ENCODE data around the gene SMCP.

Gene SMCP

DNA sequence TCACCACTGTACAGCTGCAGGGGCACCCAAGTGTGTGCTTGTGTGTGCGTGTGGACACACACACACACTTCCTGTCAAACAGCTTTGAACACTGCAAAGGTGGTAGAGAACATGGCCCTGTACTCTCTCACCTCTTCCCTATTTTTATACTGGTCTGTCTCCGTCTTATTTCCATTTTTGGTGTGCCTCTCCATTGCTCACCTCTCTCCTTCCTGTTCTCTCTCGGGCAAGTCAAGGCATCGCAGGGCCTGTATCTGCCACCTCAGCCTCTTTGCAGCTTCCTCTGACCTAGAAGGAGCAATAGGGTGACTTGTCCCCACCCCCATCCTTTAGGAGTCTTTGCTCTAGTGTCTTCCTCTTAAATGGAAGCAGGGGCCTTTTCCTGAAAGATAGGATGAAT lies 2.2 kb downstream of the SMCP start:
- TF ChIP-seq CTCF (IDR thresholded peaks at IDR 0.05; ENCODE audit: insufficient read depth, low read length, poor library complexity, severe bottlenecking), result no peak
- Histone ChIP-seq H3K27me3 (replicated peaks; ENCODE audit: control insufficient read depth, insufficient read depth, low read length) (no peaks in the 10 kb centered on the region), H3K36me3 (ENCODE audit: control insufficient read depth, insufficient read depth, low read length) (no peaks in the 10 kb centered on the region), H3K4me3 (replicated peaks; ENCODE audit: low read depth, low read length) (no peak overlapping the region)
- no peak for DNase-seq (ENCODE audit: extremely low read depth, insufficient read length)

GRCh38 chr1:152880907-152881306 lies 2.8 kb downstream of the SMCP start:
- H3K27me3 ChIP-seq (replicated peaks; ENCODE audit: control insufficient read depth, insufficient read depth, low read length), result no peaks in the 10 kb centered on the region
- no peak overlapping the region for H3K4me3 ChIP-seq (replicated peaks; ENCODE audit: low read depth, low read length)
- DNase-seq (ENCODE audit: extremely low read depth, insufficient read length), result peak; percentile 60
- TF ChIP-seq CTCF (IDR thresholded peaks at IDR 0.05; ENCODE audit: insufficient read depth, low read length, poor library complexity, severe bottlenecking), result peak; percentile 48
- no peaks in the 10 kb centered on the region for H3K36me3 ChIP-seq (ENCODE audit: control insufficient read depth, insufficient read depth, low read length)

DNA sequence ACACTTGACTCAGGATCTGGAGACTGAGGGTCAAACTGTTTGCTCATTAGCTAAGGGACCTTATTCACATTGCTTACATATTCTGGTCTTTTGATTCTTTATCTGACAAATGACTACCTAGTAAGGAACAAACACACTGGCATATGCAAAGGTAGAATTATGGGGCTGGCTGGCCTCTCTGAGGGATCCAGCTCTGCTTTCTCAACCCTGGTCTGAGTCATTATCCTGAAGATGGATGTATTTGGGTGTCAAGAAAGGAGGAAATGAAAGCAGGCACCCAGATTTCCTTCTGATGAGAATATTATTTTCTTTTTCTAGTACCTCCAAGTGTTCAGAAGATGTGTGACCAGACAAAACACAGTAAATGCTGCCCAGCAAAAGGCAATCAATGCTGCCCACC lies 6.0 kb downstream of the SMCP start:
- DNase-seq (ENCODE audit: extremely low read depth, insufficient read length), result no peak
- no peak for TF ChIP-seq CTCF (IDR thresholded peaks at IDR 0.05; ENCODE audit: insufficient read depth, low read length, poor library complexity, severe bottlenecking)
- Histone ChIP-seq H3K27me3 (replicated peaks; ENCODE audit: control insufficient read depth, insufficient read depth, low read length) (no peaks in the 10 kb centered on the region), H3K4me3 (replicated peaks; ENCODE audit: low read depth, low read length) (no peak overlapping the region), H3K36me3 (ENCODE audit: control insufficient read depth, insufficient read depth, low read length) (no peaks in the 10 kb centered on the region)

DNA sequence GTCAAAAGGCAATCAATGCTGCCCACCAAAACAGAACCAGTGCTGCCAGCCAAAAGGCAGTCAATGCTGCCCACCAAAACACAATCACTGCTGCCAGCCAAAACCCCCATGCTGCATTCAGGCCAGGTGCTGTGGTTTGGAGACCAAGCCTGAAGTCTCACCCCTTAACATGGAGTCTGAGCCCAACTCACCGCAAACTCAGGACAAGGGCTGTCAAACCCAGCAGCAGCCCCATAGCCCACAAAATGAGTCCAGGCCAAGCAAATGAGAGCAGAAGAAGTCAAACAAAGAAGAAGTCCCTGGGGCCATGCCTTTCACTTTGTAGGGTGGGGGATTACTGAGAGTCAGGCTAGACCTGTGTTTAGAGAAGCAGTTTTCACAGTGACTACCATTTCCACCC lies 6.4 kb downstream of the SMCP start:
- no peak for TF ChIP-seq CTCF (IDR thresholded peaks at IDR 0.05; ENCODE audit: insufficient read depth, low read length, poor library complexity, severe bottlenecking)
- Histone ChIP-seq H3K36me3 (ENCODE audit: control insufficient read depth, insufficient read depth, low read length) (no peaks in the 10 kb centered on the region), H3K4me3 (replicated peaks; ENCODE audit: low read depth, low read length) (no peak overlapping the region), H3K27me3 (replicated peaks; ENCODE audit: control insufficient read depth, insufficient read depth, low read length) (no peaks in the 10 kb centered on the region)
- no peak for DNase-seq (ENCODE audit: extremely low read depth, insufficient read length)

DNA sequence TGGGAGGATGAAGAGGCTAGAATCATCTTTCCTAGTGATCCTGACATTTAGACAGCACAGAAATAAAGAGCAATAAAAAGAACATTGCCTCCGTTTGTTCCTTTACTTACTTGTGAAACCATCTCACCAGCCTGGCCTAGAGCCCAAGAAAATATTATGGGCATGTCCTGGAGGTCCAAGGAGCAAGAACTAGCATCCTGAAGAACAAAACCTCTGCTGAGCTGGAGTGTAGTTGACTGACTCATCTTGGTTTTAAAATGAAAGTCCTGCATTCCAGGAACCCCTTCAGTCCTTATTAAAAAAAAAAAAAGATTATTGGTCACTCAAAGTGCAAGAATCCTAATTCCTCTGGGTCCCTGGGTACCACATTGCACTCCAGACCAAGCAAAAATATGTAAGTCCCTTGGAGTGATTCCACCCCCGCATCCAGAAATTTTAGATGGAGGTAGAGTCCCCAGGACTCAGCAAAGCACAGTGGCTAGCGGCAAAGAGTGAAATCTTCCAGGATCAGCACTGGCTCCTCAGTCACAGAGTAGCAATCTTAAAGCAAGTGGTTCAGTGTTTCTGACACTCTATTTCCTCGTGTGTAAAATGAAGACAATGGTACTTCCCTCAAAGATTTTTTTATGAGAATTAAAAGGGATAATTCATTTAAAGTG lies 7.0 kb downstream of the SMCP start:
- Histone ChIP-seq H3K36me3 (ENCODE audit: control insufficient read depth, insufficient read depth, low read length) (no peaks in the 10 kb centered on the region), H3K4me3 (replicated peaks; ENCODE audit: low read depth, low read length) (no peak overlapping the region), H3K27me3 (replicated peaks; ENCODE audit: control insufficient read depth, insufficient read depth, low read length) (no peaks in the 10 kb centered on the region)
- TF ChIP-seq CTCF (IDR thresholded peaks at IDR 0.05; ENCODE audit: insufficient read depth, low read length, poor library complexity, severe bottlenecking), result no peak
- no peak for DNase-seq (ENCODE audit: extremely low read depth, insufficient read length)

DNA sequence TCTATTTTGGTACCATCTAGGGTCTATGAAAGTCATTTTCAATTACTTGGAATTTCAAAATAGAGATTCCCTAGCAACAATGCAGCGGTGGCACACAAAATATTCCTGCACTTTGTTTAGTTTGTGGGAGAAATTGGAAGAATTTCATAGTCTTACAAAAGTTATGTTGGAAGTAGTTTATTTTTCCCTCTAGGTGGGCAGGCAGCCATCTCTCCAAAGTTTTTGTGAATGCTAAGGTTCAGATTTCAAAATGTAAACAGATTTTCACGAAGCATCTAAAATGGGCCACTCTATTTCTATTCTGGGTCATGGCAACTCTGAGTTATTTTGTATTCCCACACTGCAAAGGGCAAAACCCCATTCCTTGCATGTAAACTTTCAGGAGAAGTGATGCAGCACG lies 8.0 kb downstream of the SMCP start:
- Histone ChIP-seq H3K4me3 (replicated peaks; ENCODE audit: low read depth, low read length) (no peak overlapping the region), H3K27me3 (replicated peaks; ENCODE audit: control insufficient read depth, insufficient read depth, low read length) (no peaks in the 10 kb centered on the region), H3K36me3 (ENCODE audit: control insufficient read depth, insufficient read depth, low read length) (no peaks in the 10 kb centered on the region)
- TF ChIP-seq CTCF (IDR thresholded peaks at IDR 0.05; ENCODE audit: insufficient read depth, low read length, poor library complexity, severe bottlenecking), result no peak
- DNase-seq (ENCODE audit: extremely low read depth, insufficient read length), result no peak
